Right lobe of liver (tissue), 6 donors: ENCODE data around the gene CDC14A. TPM values are rescaled to one million over a fixed set of nuclear protein-coding genes. Genes with fewer than 3 reads are reported as not detected.

ENCODE experiments used
- ATAC-seq, 4 donors: fragments of 200-7000 bp; cut with Tn5 transposase; one replicate each; pipeline ENCODE4 v1.9.1; 2020; ENCODE audit warnings: mild to moderate bottlenecking in 4 of 4, moderate library complexity in 4 of 4
- DNase-seq, 3 donors: peaks; one replicate each; pipeline ENCODE4 v3.0.0-alpha.2; 2020
- H3K27ac ChIP-seq, 3 donors: fragments of 200-600 bp; one replicate each; pipeline ENCODE4 v1.8.0; 2022
- H3K27me3 ChIP-seq, 2 donors: fragments of 200-600 bp; one replicate each; pipeline ENCODE4 v1.8.0; 2022
- H3K36me3 ChIP-seq, 4 donors: fragments of 200-600 bp; sonication (generic) in 1 of 4; one replicate each; pipeline versions ENCODE4 v1.5.1 to v1.8.0; 2017 to 2022; ENCODE audit warnings: control low read depth in 1 of 4
- H3K4me1 ChIP-seq, 4 donors: fragments of 200-600 bp; sonication (generic) in 1 of 4; one replicate each; pipeline versions ENCODE4 v1.5.1 to v1.8.0; 2017 to 2022; ENCODE audit warnings: control low read depth in 1 of 4
- H3K4me3 ChIP-seq, 3 donors: fragments of 200-600 bp; one replicate each; pipeline ENCODE4 v1.8.0; 2022
- H3K9me3 ChIP-seq, 4 donors: fragments of 200-600 bp; sonication (generic) in 1 of 4; one replicate each; pipeline versions ENCODE4 v1.5.1 to v1.8.0; 2017 to 2022; ENCODE audit warnings: control low read depth in 1 of 4
- CTCF ChIP-seq, 4 donors: fragments of 200-600 bp in 3 of 4; fragments of 450-650 bp in 1 of 4; IDR thresholded peaks; one replicate each; pipeline versions ENCODE4 v1.5.1 to v1.8.0; 2016 to 2022; ENCODE audit warnings: antibody characterized with exemption in 4 of 4, mild to moderate bottlenecking in 2 of 4
- POLR2A ChIP-seq: fragments of 450-650 bp; IDR thresholded peaks from one replicate; pipeline ENCODE4 v1.6.1; 2017; ENCODE audit warnings: antibody characterized with exemption, mild to moderate bottlenecking
- WGBS: methylation state at CpG from one replicate; pipeline ENCODE4 v1.1.6; 2018; ENCODE audit warnings: low coverage, low lambda C conversion rate; ENCODE audit not compliant: insufficient coverage; ENCODE audit errors: missing lambda C conversion rate; 5-methylcytosine and 5-hydroxymethylcytosine counted together
- intact Hi-C, 2 donors: fragments of 100-400 bp; cut with DNase I; formaldehyde crosslinking; loops; one replicate each; pipeline versions ENCODE4 v1.11.2 to v1.14.1; 2022
- long read RNA-seq: library from polyadenylated mRNA; unstranded; transcript quantifications from one replicate; pipeline ENCODE4 v2.0.0, GENCODE V29; 2019
- total RNA-seq, 6 experiments: library from RNA; depleted of rRNA in 2 of 6; stranded (reverse); fragments of >200 nt in 2 of 6; fragmentation: NEBNext Ultra II Directional in 3 of 6; extraction: Animal tissue kit (Norgen Biotek cat#: 25700) in 3 of 6; gene quantifications; one replicate each; pipeline versions ENCODE4 v1.1.0 to v1.2.4, GENCODE V29; 2016 to 2023
- donor health status: DM: no; HTN: yes; CAD: no.
- donor health status: DM: no; HTN: no; CAD: no.
- donor health status: DM: no; HTN: no; CAD: no.
- donor health status: DM: no; HTN: yes; CAD: no.
- donor health status: DM: no; HTN: yes; CAD: no.

CDC14A gene, protein sequence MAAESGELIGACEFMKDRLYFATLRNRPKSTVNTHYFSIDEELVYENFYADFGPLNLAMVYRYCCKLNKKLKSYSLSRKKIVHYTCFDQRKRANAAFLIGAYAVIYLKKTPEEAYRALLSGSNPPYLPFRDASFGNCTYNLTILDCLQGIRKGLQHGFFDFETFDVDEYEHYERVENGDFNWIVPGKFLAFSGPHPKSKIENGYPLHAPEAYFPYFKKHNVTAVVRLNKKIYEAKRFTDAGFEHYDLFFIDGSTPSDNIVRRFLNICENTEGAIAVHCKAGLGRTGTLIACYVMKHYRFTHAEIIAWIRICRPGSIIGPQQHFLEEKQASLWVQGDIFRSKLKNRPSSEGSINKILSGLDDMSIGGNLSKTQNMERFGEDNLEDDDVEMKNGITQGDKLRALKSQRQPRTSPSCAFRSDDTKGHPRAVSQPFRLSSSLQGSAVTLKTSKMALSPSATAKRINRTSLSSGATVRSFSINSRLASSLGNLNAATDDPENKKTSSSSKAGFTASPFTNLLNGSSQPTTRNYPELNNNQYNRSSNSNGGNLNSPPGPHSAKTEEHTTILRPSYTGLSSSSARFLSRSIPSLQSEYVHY
- 1 to 10 TPM; 1.1 to 3.3 (median 1.6) TPM for total RNA-seq
- long read RNA-seq, partial matches to known transcripts, result 1 of 1 reads
- long read RNA-seq, other reads (novel, unspliced or antisense), result 0 of 1 reads

GRCh38 chr1:100352267-100353070 is at the start of gene CDC14A:
Gene CDC14A (plus strand): TSS chr1:100352506. CDS start chr1:100352955, 449 bp downstream.
- intact Hi-C loops, result no loop called here

GRCh38 chr1:100302739-100303138 is 49.6 kb upstream of the CDC14A start:
- H3K9me3 ChIP-seq, result no peaks in the 10 kb centered on the region
- no peak overlapping the region for H3K27ac ChIP-seq
- no peaks in the 10 kb centered on the region for H3K36me3 ChIP-seq
- TF ChIP-seq POLR2A, result no peak
- no peak for TF ChIP-seq CTCF (IDR thresholded peaks at IDR 0.05)
- no peak overlapping the region for H3K4me3 ChIP-seq
- no peaks in the 10 kb centered on the region for H3K27me3 ChIP-seq
- intact Hi-C loops, result no loop called here
- no peaks in the 10 kb centered on the region for H3K4me1 ChIP-seq
- ATAC-seq, result no peak
- DNase-seq, result no peak
- 95% methylated on average over 2 of the region's 2 CpGs for WGBS

More at GRCh38 chr1:100352267-100353070, at the start of gene CDC14A:
- H3K27ac ChIP-seq, result peak within 1 kb of the TSS; percentile 59 to 93 (median 80)
- WGBS, result 2% methylated on average over 12 of the region's 65 CpGs
- no peak for TF ChIP-seq CTCF (IDR thresholded peaks at IDR 0.05)
- peak; percentile 62 for TF ChIP-seq POLR2A
- H3K27me3 ChIP-seq, result no peaks in the 10 kb centered on the region
- H3K36me3 ChIP-seq, result no peaks in the 10 kb centered on the region
- peaks cover 0 to 13% (median 0%) of the 10 kb centered on the region in 4 donors for H3K4me1 ChIP-seq
- DNase-seq, result peak; percentile 92 to 94 (median 92)
- no peaks in the 10 kb centered on the region for H3K9me3 ChIP-seq
- ATAC-seq, result peak; percentile 80 to 85 (median 82)
- peak within 1 kb of the TSS; percentile 68 to 90 (median 76) for H3K4me3 ChIP-seq

DNA sequence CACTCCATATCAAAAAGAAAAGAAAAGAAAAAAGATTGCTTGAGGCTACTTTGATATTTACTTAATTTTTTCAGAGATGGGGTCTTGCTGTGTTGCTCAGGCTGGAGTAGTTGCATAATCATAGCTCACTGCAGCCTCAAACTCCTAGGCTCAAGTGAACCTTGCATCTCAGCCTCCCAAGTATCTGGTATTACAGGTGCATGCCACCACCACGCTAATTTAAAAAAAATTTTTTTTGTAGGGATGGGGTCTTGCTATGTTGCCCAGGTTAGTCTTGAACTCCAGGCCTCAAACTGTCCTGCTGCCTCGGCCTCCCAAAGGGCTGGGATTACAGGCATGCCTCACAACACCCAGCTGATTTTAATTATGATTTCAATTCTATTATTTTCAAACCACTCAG is 48.1 kb upstream of the CDC14A start:
- WGBS, result 88% methylated on average over 2 of the region's 2 CpGs
- intact Hi-C loops, result no loop called here
- no peak for ATAC-seq

More for the DNA sequence above, 48.1 kb upstream of the CDC14A start:
- no peak for TF ChIP-seq CTCF (IDR thresholded peaks at IDR 0.05)
- no peak for TF ChIP-seq POLR2A
- Histone ChIP-seq H3K27me3 (no peaks in the 10 kb centered on the region), H3K27ac (no peak overlapping the region), H3K36me3 (no peaks in the 10 kb centered on the region), H3K4me3 (no peak overlapping the region), H3K9me3 (no peaks in the 10 kb centered on the region), H3K4me1 (no peaks in the 10 kb centered on the region)
- no peak for DNase-seq
